Gastroesophageal sphincter (tissue), 4 donors: ENCODE results near the gene PARD3B. TPM values are rescaled to one million over a fixed set of nuclear protein-coding genes. Genes with fewer than 3 reads are reported as not detected.
A peak's percentile ranks its signal among the peaks of the same experiment; 100 is the strongest.
"Not testable (repeated sequence)": the region's sequence is repeated elsewhere in the genome, so short reads cannot be mapped to it uniquely, and the experiment has no call there.

ENCODE experiments used
- ATAC-seq: fragments of 150-250 bp; one replicate; pipeline ENCODE4 v1.9.1; 2016; ENCODE audit warnings: mild to moderate bottlenecking, moderate library complexity
- H3K27ac ChIP-seq, 4 donors: fragments of 200-600 bp; sonication (generic) in 3 of 4; 1 replicate in 3 of 4; 2 replicates in 1 of 4; pipeline ENCODE4 v1.5.1; 2016 to 2019
- H3K27me3 ChIP-seq: fragments of 200-600 bp; sonication (generic); one replicate; pipeline ENCODE4 v1.5.1; 2019
- H3K36me3 ChIP-seq, 2 donors: fragments of 200-600 bp; sonication (generic); one replicate each; pipeline ENCODE4 v1.5.1; 2019; ENCODE audit warnings: control low read depth in 1 of 2
- H3K4me1 ChIP-seq, 3 donors: fragments of 200-600 bp; sonication (generic); 1 replicate in 2 of 3; 2 replicates in 1 of 3; pipeline ENCODE4 v1.5.1; 2016 to 2019; ENCODE audit warnings: control low read depth in 2 of 3
- H3K4me3 ChIP-seq, 2 donors: fragments of 200-600 bp; sonication (generic); one replicate each; pipeline ENCODE4 v1.5.1; 2019; ENCODE audit warnings: mild to moderate bottlenecking in 1 of 2, moderate library complexity in 1 of 2
- H3K9me3 ChIP-seq, 3 donors: fragments of 200-600 bp; sonication (generic); one replicate each; pipeline ENCODE4 v1.5.1; 2017 to 2019; ENCODE audit warnings: control low read depth in 2 of 3
- CTCF ChIP-seq, 4 experiments: fragments of 200-600 bp in 2 of 4; fragments of 450-650 bp in 2 of 4; sonication (generic) in 1 of 4; IDR thresholded peaks; one replicate each; pipeline ENCODE4 v1.5.1; 2017 to 2019; ENCODE audit warnings: antibody characterized with exemption in 4 of 4, mild to moderate bottlenecking in 2 of 4, moderate library complexity in 2 of 4
- EP300 ChIP-seq: sonication (generic); formaldehyde crosslinking; IDR thresholded peaks from one replicate; pipeline ENCODE4 v1.6.1; 2017; ENCODE audit warnings: antibody characterized with exemption, mild to moderate bottlenecking
- POLR2A ChIP-seq, 2 donors: fragments of 450-650 bp; IDR thresholded peaks; one replicate each; pipeline ENCODE4 v1.6.1; 2017; ENCODE audit warnings: antibody characterized with exemption in 2 of 2, mild to moderate bottlenecking in 2 of 2, moderate library complexity in 1 of 2
- POLR2AphosphoS5 ChIP-seq: sonication (generic); formaldehyde crosslinking; IDR thresholded peaks from one replicate; pipeline ENCODE4 v1.6.1; 2017; ENCODE audit warnings: antibody characterized with exemption
- WGBS, 2 donors: methylation state at CpG; one replicate each; pipeline ENCODE4 v1.1.5; 2018; ENCODE audit warnings: low coverage in 1 of 2; 5-methylcytosine and 5-hydroxymethylcytosine counted together
- total RNA-seq, 4 donors: library from RNA; depleted of rRNA; stranded (reverse); fragments of >200 nt; gene quantifications; one replicate each; pipeline ENCODE4 v1.1.0, GENCODE V29; 2016

The PARD3B gene
- total RNA-seq, 4 donors from 2014 or later: 29.6 to 42.2 (median 41.0) TPM

- ATAC-seq: no peak
- Histone ChIP-seq H3K4me3 (no peak overlapping the region), H3K9me3 (no peaks in the 10 kb centered on the region), H3K27ac (no peak overlapping the region), H3K36me3 (no peaks in the 10 kb centered on the region), H3K4me1 (peaks cover 0 to 10% (median 0%) of the 10 kb centered on the region in 3 donors), H3K27me3 (no peaks in the 10 kb centered on the region)
- TF ChIP-seq POLR2AphosphoS5: no peak
- no peak for TF ChIP-seq CTCF (IDR thresholded peaks at IDR 0.05)
- TF ChIP-seq POLR2A (IDR thresholded peaks at IDR 0.05): no peak
- no peak for TF ChIP-seq EP300
- WGBS, 2 donors: 63 to 77% methylated on average over 4 of the region's 4 CpGs
Observed at GRCh38 chr2:205484764-205485163, 939.5 kb downstream of the PARD3B start.

GRCh38 chr2:205493528-205493927 is 948.3 kb downstream of the PARD3B start:
- H3K9me3 ChIP-seq, H3K27me3 ChIP-seq, ATAC-seq, H3K4me3 ChIP-seq, H3K36me3 ChIP-seq, H3K27ac ChIP-seq, H3K4me1 ChIP-seq: not testable (repeated sequence)
- WGBS, 2 donors: 97 to 100% methylated on average over 2 of the region's 2 CpGs

- no peak overlapping the region for H3K27ac ChIP-seq
- H3K4me3 ChIP-seq: no peak overlapping the region
- peaks cover 0 to 4% (median 0%) of the 10 kb centered on the region in 3 donors for H3K9me3 ChIP-seq
- no peaks in the 10 kb centered on the region for H3K4me1 ChIP-seq
- no peak for ATAC-seq
- H3K36me3 ChIP-seq: peaks cover 0 to 1% of the 10 kb centered on the region in 2 donors
- H3K27me3 ChIP-seq: no peaks in the 10 kb centered on the region
- 91 to 96% methylated on average over 6 to 7 of the region's 7 CpGs for WGBS, 2 donors
- TF ChIP-seq POLR2A (IDR thresholded peaks at IDR 0.05): no peak
- TF ChIP-seq EP300: no peak
- TF ChIP-seq POLR2AphosphoS5: no peak
- no peak for TF ChIP-seq CTCF (IDR thresholded peaks at IDR 0.05)
Observed at GRCh38 chr2:205494537-205495235, 949.4 kb downstream of the PARD3B start.

- TF ChIP-seq POLR2A (IDR thresholded peaks at IDR 0.05) (no peak), POLR2AphosphoS5 (no peak), CTCF (IDR thresholded peaks at IDR 0.05) (no peak), EP300 (no peak)
- Histone ChIP-seq H3K9me3 (peaks cover 0 to 4% (median 0%) of the 10 kb centered on the region in 3 donors), H3K4me1 (no peaks in the 10 kb centered on the region), H3K4me3 (no peak overlapping the region), H3K27ac (no peak overlapping the region), H3K36me3 (peaks cover 0 to 13% of the 10 kb centered on the region in 2 donors), H3K27me3 (no peaks in the 10 kb centered on the region)
- ATAC-seq: no peak
- WGBS, 2 donors: 80 to 91% methylated on average over 1 of the region's 1 CpG
Observed at GRCh38 chr2:205495819-205496218, 950.5 kb downstream of the PARD3B start.

- no peaks in the 10 kb centered on the region for H3K27me3 ChIP-seq
- H3K36me3 ChIP-seq: peaks cover 0 to 18% of the 10 kb centered on the region in 2 donors
- H3K4me3 ChIP-seq: no peak overlapping the region
- H3K9me3 ChIP-seq: peaks cover 0 to 2% (median 0%) of the 10 kb centered on the region in 3 donors
- TF ChIP-seq EP300: no peak
- TF ChIP-seq CTCF (IDR thresholded peaks at IDR 0.05): peak in 1 of 4 experiments; percentile 22
- no peaks in the 10 kb centered on the region for H3K4me1 ChIP-seq
- H3K27ac ChIP-seq: no peak overlapping the region
- 75 to 82% methylated on average over 1 of the region's 1 CpG for WGBS, 2 donors
- ATAC-seq: no peak
Observed at GRCh38 chr2:205496370-205496769, 951.1 kb downstream of the PARD3B start.
